Erythroblast (primary cell): ENCODE measurements around the gene GRIK2.

Experiments
- GATA1 ChIP-seq: IDR thresholded peaks from 2 replicates; pipeline ENCODE4 v1.6.1; 2011; ENCODE audit warnings: low read depth, mild to moderate bottlenecking, control low read depth, low read length, moderate library complexity
- POLR2A ChIP-seq: IDR thresholded peaks from 2 replicates; pipeline ENCODE4 v1.6.1; 2011; ENCODE audit warnings: mild to moderate bottlenecking, low read length

DNA sequence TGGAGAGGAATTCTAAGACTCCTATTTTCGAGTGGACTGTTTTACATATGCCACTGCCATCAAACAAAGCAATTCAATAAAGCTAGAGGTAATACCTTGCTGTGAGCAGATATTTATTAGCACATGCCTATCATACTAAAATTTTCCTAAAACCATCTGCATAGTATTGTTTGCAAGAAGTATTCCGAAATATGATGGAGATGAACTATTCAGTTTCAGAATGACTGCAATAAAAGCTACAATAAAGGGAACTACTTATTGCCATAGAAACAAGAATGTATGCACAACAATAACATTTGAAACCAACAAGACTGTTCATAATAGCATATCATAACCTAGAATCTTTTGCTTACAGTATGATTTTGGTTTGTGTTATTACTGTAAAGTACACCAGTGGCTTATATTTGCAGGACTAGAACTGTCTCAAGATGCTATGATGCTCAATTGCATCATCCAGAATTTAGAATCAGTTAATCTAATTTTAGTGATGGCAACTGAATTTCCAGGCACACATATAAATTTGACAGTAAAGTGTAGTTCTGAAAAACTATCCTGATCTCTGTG is 144.3 kb downstream of the GRIK2 start:
- TF ChIP-seq POLR2A (no peak), GATA1 (no peak)
